ENCODE results near the gene PTPRT.

The PTPRT gene

DNA sequence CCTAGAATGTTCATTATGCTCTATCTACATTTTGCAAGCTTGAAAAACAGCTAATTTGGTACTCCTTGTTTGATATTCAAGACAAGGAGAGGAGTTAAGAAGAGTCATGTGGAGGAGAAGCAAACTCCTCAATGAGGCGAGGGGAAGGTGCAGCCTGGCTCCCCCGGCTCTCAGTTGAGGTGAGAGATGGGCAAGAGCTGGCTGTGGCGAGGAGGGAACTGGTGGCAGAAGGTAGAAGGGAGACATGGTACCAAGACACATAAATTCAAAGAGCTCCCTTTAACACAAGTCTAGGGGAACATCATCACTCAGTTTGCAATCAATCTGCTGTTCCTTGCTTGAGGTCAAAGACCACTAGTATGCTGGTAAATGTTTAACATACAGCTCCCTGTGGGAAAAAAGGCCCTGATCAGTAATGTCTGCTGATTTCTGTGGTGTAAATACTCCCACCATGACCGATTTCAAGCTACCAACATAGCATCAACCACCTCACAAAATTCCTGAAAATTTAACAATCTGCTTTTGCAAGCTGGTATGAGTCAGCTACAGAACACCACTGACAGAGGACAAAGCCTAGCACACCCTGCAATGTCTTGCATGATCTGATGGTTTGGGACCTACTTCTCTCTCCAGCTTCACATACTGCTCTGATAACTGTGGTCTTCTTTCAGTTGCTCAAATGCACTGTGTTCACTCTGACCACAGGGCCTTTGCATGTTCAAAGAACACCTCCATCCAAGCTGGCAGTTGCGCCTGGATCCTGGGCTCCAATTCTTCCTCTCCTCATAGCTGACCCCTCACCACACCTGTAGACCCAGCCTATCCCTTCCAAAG is 1055.2 kb downstream of the PTPRT start:
- DNase-seq (ENCODE audit: low read depth, low spot score): no peak

DNA sequence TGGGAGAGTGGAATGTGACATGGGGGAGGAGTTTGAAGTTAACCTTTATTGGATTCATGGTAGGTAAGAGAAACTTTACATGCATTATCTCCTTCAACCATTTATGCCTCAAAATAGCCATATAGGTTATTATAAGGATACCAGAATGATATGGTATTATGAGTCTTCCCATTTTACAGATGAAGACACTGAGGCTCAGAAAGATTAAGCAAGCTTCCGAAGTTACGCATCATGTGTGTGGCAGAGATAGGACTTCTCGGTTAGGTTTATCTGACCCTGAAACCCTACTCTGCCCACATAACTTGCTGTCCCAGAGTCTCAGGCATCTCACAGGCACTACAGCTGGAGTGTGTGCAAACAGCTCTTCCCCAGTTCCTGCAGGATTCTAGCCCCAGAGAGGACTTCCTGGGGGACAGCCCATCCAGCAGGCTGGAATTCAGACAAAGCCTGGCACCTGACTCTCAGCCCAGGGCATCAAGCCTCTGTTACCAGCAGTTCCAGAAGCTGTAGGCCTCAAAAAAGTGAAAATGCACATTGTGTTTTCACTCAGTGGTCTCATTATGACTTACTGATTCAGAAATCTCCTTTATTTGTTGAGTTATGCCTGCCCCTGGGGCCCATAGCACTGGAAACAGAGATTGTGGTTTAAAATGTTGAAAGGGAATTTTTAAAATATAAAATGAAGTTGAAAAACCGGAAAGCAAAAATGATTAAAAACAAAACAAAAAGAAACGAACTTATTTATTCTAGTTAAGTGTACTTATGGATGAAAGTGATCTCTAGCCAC is 1058.7 kb downstream of the PTPRT start:
- DNase-seq (ENCODE audit: low read depth, low spot score): no peak

DNA sequence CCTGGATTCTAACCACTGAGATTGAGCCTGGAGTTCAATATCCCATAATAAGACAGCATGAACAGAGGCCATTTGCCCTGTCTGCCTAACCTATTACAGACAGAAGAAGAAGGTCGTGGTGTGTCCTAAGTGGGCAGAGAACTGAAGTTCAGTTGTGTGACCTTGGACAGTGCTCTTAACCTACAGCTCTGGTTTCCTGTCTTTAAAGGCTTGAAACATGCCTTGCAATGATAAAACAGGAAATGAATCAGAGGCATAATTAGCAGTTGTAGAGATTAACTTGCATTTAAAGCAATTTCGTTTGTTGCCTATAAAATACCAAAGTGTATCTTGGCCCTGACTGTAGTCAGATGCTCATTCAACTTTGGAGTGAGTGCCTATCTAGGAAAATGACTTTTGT is 1064.3 kb downstream of the PTPRT start:
- DNase-seq (ENCODE audit: low read depth, low spot score): no peak

DNA sequence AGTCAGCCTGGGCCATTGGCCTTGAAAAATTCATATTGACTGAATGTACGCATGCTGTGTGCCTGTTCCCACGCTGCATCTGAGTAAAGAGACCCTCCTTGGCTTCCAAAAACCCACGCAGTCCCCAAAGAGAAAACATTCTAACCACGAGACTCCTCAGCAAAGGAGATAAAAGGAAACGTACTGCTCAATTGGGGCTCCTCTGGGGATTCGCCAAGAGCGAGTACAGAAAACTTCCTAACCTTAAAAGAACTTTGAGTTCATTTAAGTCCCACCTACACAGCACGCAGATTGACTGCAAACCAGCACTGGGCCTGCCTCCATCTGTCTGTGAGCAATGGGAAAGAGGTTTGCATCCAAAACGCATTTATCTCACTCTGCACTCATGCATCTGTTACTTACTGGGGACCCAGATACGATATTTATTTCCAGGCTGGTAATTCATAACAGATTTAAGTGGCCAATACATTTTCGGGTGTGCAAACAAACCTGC is 1065.7 kb downstream of the PTPRT start:
- DNase-seq (ENCODE audit: low read depth, low spot score): no peak

DNA sequence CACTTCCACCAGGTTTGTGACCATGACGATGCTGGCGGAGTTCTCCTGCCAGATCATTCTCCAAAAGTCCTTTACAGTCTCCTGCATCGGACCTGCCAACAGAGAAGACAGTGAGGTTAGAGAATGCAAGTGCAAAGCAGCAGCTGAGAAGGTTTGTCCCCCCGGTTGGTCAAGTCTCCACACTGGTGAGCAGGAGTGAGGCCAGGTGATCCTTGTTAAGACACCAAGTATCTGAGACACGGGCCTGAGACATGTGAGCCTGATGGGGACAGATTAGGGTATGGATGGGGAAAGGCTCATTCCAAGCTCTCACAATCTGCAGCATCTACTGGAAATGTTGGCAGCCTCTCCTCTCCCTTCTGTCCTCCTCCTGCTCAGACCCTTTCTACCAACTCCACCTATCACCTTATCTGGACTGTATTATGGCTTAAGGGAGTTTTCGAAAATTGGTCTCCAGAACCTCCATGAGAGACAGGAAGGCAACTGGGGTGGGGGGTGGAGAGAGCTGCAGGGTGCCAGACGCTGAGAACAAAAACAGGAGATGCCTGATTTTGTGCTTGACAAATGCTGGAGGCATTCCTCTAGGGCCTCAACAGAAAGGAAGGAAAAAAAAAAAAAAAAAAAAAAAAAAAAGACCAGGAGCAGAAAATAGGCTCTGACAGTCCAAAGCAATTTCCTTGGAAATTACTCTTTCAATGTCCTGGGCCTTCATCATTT is 1071.1 kb downstream of the PTPRT start:
- no peak for DNase-seq (ENCODE audit: low read depth, low spot score)

DNA sequence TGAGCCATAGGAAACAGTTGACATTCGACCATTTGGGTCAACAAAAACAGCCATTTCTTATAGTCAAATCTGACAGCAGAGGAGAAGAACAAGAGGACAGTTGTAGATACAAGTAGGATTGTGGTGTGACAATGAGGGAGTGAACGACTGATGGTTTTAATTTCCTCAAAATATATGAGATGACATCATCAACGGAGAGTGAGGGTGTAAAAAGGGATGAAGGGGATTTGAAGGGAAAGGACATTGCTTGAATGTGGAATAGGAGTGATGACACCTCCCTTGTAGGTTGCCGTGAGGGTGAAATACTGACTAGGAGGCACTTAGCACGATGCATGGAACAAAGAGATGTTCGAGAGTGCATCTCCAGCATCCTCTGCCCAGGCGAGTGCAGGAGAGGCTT is 1071.7 kb downstream of the PTPRT start:
- no peak for DNase-seq (ENCODE audit: low read depth, low spot score)

DNA sequence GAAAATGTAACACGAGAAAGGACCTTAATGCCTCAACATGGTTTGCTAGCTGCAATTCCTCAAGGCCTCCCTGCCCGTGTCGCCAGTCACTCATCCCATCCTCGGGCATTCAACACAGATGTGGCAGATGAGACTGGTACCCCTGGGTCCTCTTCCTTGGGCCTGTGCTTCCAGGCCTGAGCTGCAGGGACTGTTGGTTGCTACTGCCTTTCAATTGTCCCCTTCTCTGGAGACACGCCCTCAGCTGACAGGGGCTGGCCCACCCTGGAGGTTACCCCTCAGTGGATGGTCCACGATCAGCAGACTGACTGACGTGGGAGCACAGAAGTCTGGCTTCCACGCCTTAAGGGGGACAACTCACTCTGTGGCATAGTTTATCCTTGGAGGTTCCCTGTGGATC is 1076.5 kb downstream of the PTPRT start:
- DNase-seq (ENCODE audit: low read depth, low spot score): no peak

DNA sequence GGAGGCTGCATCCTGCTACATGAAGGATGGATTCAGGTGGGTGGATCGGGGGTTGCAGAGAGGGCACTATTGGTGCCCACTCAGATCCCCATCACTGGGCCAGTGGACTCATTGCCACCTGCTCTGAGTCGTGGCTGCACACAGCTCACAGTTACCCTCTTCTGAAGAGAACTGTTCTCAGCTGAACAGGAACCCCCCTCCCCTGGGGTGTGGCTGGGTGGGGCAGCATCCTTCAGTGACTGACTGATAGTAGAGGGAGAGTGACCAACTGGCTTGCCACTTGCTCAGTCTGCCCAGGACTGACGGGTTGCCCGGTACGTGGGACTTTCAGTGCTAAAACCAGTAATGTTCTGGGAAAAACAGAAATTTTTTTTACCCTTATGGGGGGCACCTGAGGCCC is 1077.5 kb downstream of the PTPRT start:
- no peak for DNase-seq (ENCODE audit: low read depth, low spot score)

DNA sequence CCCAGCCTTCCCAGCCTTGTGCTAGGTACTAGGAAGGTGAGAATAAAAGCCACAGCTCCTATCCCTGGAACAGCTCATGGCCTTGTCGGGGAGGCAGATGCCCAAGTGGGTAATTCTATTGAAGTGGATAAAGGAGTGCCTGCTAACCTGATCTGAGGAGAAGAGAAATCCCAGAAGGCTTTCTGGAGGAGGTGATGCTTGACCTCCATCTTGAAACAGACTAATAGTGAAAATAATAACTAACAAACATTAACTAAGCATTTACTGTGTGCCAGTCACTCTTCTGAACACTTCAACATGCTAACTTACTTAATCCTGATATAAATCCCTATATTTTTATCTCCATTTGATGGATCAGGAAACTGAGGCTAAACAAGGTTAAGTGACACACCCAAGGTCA is 1078.4 kb downstream of the PTPRT start:
- no peak for DNase-seq (ENCODE audit: low read depth, low spot score)

DNA sequence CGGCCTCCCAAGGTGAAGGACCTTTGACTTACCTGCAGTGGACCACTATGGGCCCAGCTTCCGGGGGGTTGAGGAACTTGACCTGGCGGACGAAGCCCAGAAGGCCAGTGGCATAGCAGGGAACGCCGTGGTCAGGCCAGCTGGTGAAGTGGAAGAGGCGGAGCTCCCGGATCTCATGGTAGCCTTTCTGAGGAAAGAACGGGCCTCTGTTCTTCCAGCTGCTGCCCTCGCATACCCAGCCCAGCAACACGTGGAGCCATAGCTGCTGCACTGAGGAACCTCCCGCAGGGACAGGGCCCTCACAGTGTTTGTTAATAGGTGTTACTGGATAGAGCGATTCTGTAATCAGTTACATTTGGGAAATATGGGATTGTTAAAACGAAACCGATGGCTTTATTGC is 1079.4 kb downstream of the PTPRT start:
- no peak for DNase-seq (ENCODE audit: low read depth, low spot score)

DNA sequence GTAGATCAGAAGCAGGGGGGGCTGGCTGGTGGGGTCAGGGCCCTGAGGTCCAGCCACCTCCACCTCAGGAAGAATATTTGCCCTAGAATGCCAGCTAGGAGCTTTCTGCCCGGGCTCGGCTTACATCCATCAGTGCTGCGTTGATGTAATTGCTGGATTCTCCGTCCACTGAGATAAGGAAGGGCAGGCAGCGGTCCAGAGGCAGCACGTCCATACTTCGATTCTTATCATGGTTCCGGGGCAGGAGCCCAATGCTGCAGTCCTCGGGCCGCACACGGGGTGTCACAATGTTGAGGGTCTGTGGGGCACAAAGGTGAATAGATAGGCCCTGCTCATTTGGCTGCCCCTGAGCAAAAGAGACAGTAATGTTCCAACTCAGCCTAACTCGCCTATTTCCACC is 1087.7 kb downstream of the PTPRT start:
- no peak for DNase-seq (ENCODE audit: low read depth, low spot score)

DNA sequence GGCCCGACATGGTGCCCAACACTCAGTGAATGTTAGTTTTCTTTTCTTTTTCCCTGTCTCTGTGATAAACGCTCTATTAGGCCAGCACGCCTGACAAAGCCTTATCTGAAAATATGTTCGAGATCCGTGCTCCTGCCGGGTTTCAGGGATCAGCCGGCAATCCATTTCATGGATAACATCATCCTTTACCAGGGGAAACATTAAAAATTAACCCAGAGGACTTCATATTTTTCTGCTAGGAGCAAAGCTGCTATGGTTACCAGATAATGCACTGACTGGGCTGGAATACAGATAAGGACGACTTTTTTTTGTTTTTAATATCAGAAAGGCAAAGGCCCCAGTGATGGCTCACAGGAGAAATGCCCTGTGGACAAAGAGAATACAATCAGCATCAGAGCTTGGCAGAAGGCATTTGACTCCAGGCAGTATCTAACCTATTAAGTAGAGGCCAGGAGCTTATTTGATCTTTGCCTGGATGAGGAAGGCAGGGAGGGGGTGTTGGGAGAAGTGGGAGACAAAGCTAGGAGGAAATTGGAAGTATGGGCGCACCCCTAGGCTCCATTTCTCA is 1089.5 kb downstream of the PTPRT start:
- no peak for DNase-seq (ENCODE audit: low read depth, low spot score)

DNA sequence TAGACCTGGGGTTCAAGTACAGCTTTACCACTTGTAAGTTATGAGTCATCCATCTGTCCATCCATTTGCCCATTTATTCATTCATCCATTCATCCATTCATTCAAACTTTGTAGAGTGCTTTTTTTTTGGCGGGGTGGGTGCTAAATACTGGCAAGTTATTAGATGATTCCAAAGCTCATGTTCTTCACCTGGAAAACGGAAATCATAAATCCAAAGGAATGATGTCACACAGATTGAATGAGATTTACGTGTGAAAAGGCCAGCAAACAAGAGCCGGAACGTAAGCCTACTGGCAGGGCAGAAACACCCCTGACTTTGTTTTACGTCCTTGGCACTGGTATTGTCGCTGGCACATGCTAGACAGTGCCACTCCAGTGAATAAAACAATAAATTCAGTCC is 1090.6 kb downstream of the PTPRT start:
- DNase-seq (ENCODE audit: low read depth, low spot score): no peak

DNA sequence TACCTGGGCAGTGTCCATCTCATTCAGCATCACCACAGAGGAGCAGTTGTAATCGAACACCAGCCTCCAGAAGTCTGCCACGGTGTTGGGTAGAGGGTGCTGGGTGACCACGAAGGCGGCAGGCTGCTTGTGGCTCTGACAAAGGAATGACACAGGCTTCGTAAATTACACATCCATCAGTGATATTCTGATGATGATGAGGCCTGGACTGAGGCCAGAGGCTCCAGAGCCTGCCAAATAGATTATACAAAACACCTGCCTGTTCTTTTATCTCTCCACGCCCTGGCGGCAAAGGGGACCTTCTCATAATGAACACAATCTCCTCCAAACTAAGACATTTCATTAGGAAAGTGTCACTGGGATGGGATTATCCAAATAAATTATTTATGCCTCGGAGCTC is 1091.3 kb downstream of the PTPRT start:
- no peak for DNase-seq (ENCODE audit: low read depth, low spot score)

DNA sequence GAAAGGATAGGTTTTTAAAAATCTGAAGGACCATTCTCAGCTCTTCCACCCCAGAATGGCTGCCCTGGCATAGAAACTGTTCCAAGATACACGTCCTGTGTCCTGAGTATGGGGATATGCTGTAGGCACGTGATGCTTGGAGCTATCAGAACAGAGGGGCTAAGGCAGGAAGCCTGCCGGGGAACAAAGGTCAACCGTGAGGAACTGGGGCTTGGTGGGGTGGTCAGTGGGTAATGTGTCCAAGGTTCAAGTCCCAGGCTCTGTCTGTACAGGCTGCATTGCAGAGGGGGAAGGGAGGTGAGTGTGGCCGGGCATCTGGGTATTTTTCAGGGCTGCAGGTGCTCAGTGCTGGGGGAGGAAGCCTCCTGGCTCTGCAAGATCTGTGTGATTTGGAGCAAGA is 1092.0 kb downstream of the PTPRT start:
- DNase-seq (ENCODE audit: low read depth, low spot score): no peak

DNA sequence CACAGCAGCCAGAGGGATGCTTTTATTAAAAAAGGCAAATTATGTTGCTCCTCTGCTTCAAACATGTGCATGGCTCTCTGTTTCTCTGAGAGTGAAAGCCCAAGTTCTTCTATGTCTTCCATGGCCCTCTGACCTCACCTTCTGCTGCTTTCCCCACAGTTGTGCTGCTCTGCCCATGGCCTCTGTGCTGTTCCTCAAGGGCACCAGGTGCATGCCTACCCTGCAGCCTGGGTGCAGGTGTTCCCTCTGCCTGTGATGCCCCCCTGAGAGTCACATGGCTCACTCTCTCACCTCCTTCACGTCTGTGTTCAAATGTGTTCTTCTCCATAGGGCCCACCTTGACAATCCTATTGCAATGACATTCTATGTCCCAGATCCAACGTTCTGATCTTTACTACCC is 1094.5 kb downstream of the PTPRT start:
- no peak for DNase-seq (ENCODE audit: low read depth, low spot score)

DNA sequence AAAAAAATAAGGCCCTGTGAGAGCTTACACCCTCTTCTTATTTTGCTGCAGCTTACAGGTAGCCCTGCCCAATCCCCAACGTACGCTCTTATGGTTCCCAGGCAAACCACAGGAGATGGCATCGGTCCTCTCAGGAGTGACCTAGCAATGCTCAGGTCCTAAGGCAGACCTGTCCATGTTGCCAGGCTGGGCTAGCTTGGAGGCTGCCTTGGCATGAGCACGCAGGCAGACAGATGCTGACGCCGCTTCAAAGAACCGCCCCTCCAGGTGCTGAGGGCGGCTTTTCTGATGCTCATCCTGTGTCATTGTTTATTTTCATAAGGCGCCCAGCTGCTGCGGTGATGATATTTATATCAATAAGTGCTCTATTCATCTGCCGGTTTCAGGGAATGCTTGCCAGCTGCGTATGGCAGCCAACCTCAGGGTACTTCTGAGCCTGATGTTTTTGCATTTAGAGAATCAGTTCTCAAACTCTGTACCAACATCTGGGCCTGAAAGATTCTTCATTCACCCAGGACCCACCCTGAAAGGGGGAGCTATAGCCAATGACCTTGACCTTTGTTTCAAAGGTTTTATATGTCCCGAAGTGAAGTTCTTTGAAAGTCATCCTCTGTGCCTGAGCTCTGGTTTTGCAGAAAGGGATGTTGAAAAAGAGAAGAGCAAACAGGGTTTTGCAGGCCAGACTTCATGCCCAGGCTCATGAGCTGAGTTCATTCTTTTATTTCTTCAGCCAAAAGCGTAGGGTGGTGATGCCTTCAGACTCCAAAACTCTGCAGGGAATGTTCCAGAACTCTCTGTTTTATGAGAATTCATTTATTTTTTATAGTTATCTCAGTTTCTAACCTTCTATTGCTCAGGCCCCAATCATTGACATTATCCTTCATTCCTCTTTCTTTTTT is 1095.9 kb downstream of the PTPRT start:
- DNase-seq (ENCODE audit: low read depth, low spot score): no peak

DNA sequence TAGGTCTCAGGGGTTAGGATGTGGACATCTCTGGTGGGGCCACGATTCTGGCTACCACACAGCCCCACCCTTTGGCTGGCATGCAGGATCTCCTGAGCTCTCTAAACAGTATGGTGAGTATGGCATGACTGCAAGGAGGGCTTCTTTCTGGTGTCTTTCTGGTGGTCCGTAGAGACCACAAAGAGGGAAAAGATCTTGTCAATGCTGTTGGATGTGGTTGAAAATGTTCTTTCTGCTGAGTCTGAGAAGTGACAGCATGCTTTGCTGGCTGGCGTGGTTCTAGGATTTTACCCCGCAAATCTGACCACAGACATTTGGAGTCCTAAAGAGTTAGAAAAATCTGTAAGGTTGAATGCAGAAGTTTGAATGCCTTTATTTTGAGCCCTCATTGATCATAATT is 1096.7 kb downstream of the PTPRT start:
- DNase-seq (ENCODE audit: low read depth, low spot score): no peak

DNA sequence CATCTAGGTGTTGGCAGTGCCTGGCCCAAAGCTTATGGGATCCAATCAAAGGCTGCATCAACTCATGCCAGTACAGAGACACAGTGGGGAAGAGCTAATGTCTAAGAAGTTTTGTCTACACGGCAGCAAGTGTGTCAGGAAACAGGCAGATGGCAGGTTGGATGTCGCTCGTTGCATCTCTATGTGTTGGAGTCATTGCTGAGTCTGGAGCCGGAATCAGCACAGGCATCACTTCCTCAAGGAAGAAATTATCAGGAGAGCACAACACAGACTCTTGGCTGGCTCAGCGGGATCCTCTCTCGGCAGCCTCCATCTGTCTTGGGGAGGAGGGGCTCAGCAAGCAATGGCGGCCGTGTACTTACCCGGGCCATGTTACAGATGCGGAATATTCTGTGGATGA is 1104.3 kb downstream of the PTPRT start:
- DNase-seq (ENCODE audit: low read depth, low spot score): no peak

DNA sequence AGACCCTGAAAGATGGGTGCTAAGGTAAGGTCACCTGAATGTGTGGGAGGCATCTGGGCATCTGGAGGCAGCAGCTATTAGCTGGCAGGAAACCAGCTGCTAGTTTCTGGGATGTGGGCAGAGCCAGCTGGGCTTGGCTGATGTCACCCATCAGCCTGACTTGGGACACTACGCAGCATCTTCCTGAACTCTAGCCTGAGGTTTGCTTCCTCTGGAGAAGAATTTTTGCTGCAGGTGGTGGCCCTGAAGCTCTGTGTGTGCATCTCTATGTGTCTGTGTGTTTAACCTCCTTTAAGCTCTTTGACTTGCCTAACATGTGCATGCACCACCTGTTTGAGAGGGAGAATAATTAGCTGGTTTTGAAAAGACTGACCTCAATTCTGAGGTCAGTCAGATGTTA is 1106.4 kb downstream of the PTPRT start:
- no peak for DNase-seq (ENCODE audit: low read depth, low spot score)

DNA sequence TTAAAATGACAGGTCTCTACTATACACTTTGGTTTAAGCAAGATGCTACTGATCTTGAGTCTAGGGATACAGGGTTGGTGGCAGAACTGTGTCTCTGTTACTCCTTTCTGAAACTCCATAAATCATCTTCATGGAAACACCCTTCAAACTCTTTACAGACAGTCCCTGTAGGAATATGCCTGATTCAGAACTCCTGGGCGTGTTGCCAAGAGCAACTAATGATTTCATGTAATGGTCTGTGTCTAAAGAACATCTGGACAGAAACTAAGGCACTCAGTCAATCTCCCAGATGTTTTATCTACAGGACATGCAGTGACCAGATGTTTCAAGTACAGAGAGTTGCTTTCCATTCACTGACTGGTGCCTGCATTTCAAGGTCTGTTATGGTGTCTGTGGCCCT is 1107.1 kb downstream of the PTPRT start:
- DNase-seq (ENCODE audit: low read depth, low spot score): no peak

Measured in smooth muscle cell of the brain vasculature (primary cell).